GM21619 (cell line): ENCODE results near the gene LRRN3.

Source experiments
- ATAC-seq: cut with Tn5 transposase; IDR thresholded peaks from one replicate; pipeline ENCODE4 v1.9.1; 2021; ENCODE audit not compliant: unreplicated experiment

The LRRN3 gene

GRCh38 chr7:111162692-111163091, 71.8 kb downstream of the LRRN3 start:
- no peak for ATAC-seq

DNA sequence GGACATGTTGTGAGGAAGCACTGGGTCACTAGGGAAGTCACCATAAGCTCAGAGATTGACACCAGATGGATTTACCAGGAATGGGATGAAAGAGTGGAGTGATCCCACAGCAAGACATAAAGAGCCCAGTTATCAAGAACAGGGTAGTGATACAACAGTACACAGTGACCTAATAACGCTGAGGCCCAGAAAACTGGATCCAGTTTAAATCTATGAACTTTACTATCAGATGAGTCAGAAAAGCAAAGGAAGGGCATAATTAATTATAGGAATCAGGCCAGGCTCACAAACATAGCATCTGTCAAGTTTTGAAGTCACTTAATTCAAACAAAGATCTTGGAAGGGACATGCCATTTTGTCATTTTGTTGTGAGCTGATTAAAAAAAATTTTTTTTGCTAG, 73.5 kb downstream of the LRRN3 start:
- ATAC-seq = no peak

GRCh38 chr7:111168182-111168581, 77.3 kb downstream of the LRRN3 start:
- no peak for ATAC-seq

GRCh38 chr7:111172564-111173257, 81.8 kb downstream of the LRRN3 start:
- no peak for ATAC-seq

GRCh38 chr7:111173528-111173927, 82.6 kb downstream of the LRRN3 start:
- no peak for ATAC-seq

DNA sequence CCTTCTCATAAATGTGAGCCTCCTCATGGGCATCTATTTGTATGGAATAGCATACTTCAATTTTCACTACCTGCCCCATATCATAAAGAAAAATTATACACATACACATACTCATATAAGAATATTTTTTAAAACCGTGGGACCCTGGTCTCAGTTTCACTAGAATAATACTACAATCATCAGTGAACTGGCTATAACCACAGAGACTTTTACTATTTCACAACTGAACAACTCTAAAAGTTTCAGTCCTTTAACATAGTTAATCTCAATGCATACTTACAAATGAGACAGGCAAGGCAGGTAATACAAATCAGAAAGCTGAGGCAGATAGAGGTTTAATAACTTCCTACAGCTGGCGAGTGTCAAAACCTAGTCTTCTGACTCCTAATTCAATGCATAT, 83.1 kb downstream of the LRRN3 start:
- ATAC-seq = no peak

DNA sequence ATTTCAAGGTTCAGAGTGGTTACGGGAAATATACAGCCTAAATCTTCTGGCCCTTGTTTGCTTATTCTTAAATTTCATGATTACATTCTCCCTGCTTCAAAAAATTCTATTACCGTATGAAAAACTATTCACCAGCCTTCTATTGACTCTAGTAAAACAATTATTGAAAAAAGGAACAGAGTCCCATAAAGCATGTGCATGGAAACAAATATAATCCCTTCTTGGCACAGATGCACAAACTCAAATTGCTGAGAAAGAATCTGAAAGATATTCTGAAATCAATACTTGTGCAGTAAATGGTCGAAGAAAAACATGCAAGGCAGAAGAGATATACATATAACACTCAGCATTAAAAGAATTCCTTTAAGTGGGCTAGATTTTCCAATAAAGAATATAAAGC, 83.6 kb downstream of the LRRN3 start:
- no peak for ATAC-seq
